Activated CD8-positive, alpha-beta T cell treated with anti-CD3 and anti-CD28 coated beads for 36 hours (primary cell): ENCODE data around the gene TRAF2. TPM values are rescaled to one million over a fixed set of nuclear protein-coding genes. Genes with fewer than 3 reads are reported as not detected.

Experiments
- ATAC-seq: fragments of 200-7000 bp; cut with Tn5 transposase; one replicate; pipeline ENCODE4 v1.10.0; 2021; ENCODE audit warnings: mild to moderate bottlenecking, moderate library complexity
- CTCF ChIA-PET: fragments of 350-600 bp; sonication (Branson Sonifier 250); formaldehyde crosslinking; loops from one replicate; lab custom pipeline; 2021; ENCODE audit warnings: antibody characterized with exemption; lab: Charles Lee
- POLR2A ChIA-PET: fragments of 350-600 bp; sonication (Branson Sonifier 250); formaldehyde crosslinking; loops from one replicate; lab custom pipeline; 2021; ENCODE audit warnings: antibody characterized with exemption; lab: Charles Lee
- DNase-seq: peaks from one replicate; pipeline ENCODE4 v3.0.0-alpha.2; 2020
- H3K27ac Mint-ChIP-seq: one replicate; pipeline ENCODE4 v1.8.0; 2021; ENCODE audit warnings: mild to moderate bottlenecking, mixed read lengths
- H3K27me3 Mint-ChIP-seq: one replicate; pipeline ENCODE4 v1.8.0; 2021; ENCODE audit warnings: mixed read lengths
- H3K36me3 Mint-ChIP-seq: one replicate; pipeline ENCODE4 v1.8.0; 2021; ENCODE audit warnings: low read depth, mixed read lengths
- H3K4me1 Mint-ChIP-seq: one replicate; pipeline ENCODE4 v1.8.0; 2021; ENCODE audit warnings: low read depth, mixed read lengths
- H3K4me3 Mint-ChIP-seq: one replicate; pipeline ENCODE4 v1.8.0; 2021; ENCODE audit warnings: mild to moderate bottlenecking, moderate library complexity, mixed read lengths
- H3K9me3 Mint-ChIP-seq: one replicate; pipeline ENCODE4 v1.8.0; 2021; ENCODE audit warnings: mixed read lengths
- CTCF ChIP-seq: fragments of 200-600 bp; IDR thresholded peaks from one replicate; pipeline ENCODE4 v1.8.0; 2022; ENCODE audit warnings: antibody characterized with exemption, mild to moderate bottlenecking
- intact Hi-C: fragments of 100-400 bp; cut with micrococcal nuclease; formaldehyde crosslinking; loops from one replicate; pipeline ENCODE4 v1.10.0; 2022
- total RNA-seq, 2 experiments: library from RNA; stranded (reverse); gene quantifications; one replicate each; pipeline ENCODE4 v1.2.3, GENCODE V29; 2021

Gene TRAF2
- total RNA-seq, 2 experiments from 2014 or later, result 34.8 to 40.5 TPM

GRCh38 chr9:136960212-136960937 lies 74.1 kb downstream of the TRAF2 start:
- no peaks in the 10 kb centered on the region for H3K27me3 Mint-ChIP-seq
- peaks cover 23% of the 10 kb centered on the region for H3K4me1 Mint-ChIP-seq
- intact Hi-C loops, result no loop called here
- peaks cover 4% of the 10 kb centered on the region for H3K9me3 Mint-ChIP-seq
- ATAC-seq, result no peak
- H3K27ac Mint-ChIP-seq, result no peak overlapping the region
- no peaks in the 10 kb centered on the region for H3K36me3 Mint-ChIP-seq
- ChIA-PET CTCF (interaction anchor here (1.3 kb wide), 1 partner anchor 13 kb away, joined by 4 read pairs; no protein-coding TSS in a partner anchor), POLR2A (interaction anchor here (1.4 to 2.4 kb wide), 3 partner anchors 9 to 232 kb away, joined by 3 to 8 read pairs (median 4); no protein-coding TSS in a partner anchor)
- no peak for TF ChIP-seq CTCF
- DNase-seq, result no peak
- H3K4me3 Mint-ChIP-seq, result no peak overlapping the region

- intact Hi-C loops, result no loop called here
- no peak overlapping the region for H3K4me3 Mint-ChIP-seq
- peaks cover 27% of the 10 kb centered on the region for H3K4me1 Mint-ChIP-seq
- H3K27ac Mint-ChIP-seq, result no peak overlapping the region
- no peak for TF ChIP-seq CTCF
- H3K27me3 Mint-ChIP-seq, result no peaks in the 10 kb centered on the region
- ChIA-PET POLR2A (interaction anchor here (2.4 kb wide), 1 partner anchor 14 kb away, joined by 8 read pairs; no protein-coding TSS in a partner anchor), CTCF (no interaction called here)
- DNase-seq, result no peak
- no peaks in the 10 kb centered on the region for H3K36me3 Mint-ChIP-seq
- peaks cover 4% of the 10 kb centered on the region for H3K9me3 Mint-ChIP-seq
- no peak for ATAC-seq
Observed at GRCh38 chr9:136960938-136961275, 74.6 kb downstream of the TRAF2 start.

GRCh38 chr9:136961279-136962065 lies 75.2 kb downstream of the TRAF2 start:
- intact Hi-C loops, result no loop called here
- no peak overlapping the region for H3K27ac Mint-ChIP-seq
- DNase-seq (no peak), ATAC-seq (no peak)
- H3K4me3 Mint-ChIP-seq, result no peak overlapping the region
- H3K9me3 Mint-ChIP-seq, result peaks cover 3% of the 10 kb centered on the region
- H3K27me3 Mint-ChIP-seq, result no peaks in the 10 kb centered on the region
- ChIA-PET CTCF (no interaction called here), POLR2A (interaction anchor here (0.6 to 2.4 kb wide), 2 partner anchors 15 to 39 kb away, joined by 3 to 8 read pairs; no protein-coding TSS in a partner anchor)
- TF ChIP-seq CTCF, result no peak
- no peaks in the 10 kb centered on the region for H3K36me3 Mint-ChIP-seq
- peaks cover 32% of the 10 kb centered on the region for H3K4me1 Mint-ChIP-seq

GRCh38 chr9:136962163-136962562 lies 75.8 kb downstream of the TRAF2 start:
- H3K4me1 Mint-ChIP-seq, result peaks cover 33% of the 10 kb centered on the region
- CTCF ChIA-PET, result interaction anchor here (0.9 to 1.1 kb wide), 2 partner anchors 67 to 73 kb away, joined by 3 to 4 read pairs; no protein-coding TSS in a partner anchor
- no peak for DNase-seq
- no peak for TF ChIP-seq CTCF
- no peak overlapping the region for H3K4me3 Mint-ChIP-seq
- ATAC-seq, result no peak
- no peak overlapping the region for H3K27ac Mint-ChIP-seq
- intact Hi-C loops, result no loop called here
- H3K9me3 Mint-ChIP-seq, result no peaks in the 10 kb centered on the region
- no peaks in the 10 kb centered on the region for H3K36me3 Mint-ChIP-seq
- no peaks in the 10 kb centered on the region for H3K27me3 Mint-ChIP-seq
- POLR2A ChIA-PET, result interaction anchor here (0.6 to 2.4 kb wide), 4 partner anchors 15 to 39 kb away, joined by 3 to 8 read pairs (median 3); partner anchors contain the start of genes C8G and FBXW5
